HCT116 (cell line): ENCODE measurements around the gene NBAS.
A peak's percentile ranks its signal among the peaks of the same experiment; 100 is the strongest.

Experiments used
- POLR2A ChIP-seq: IDR thresholded peaks from 2 replicates; pipeline ENCODE4 v1.7.0; 2011; ENCODE audit warnings: borderline replicate concordance; ENCODE audit not compliant: insufficient read depth, insufficient read length; ENCODE audit errors: extremely low read depth
- TF ChIP-seq, protein P1 (sequence below), 3 experiments: fragments of 200-600 bp in 1 of 3; sonication (generic) in 1 of 3; IDR thresholded peaks in 2 of 3; conservative IDR thresholded peaks in 1 of 3; 2 replicates each; pipeline ENCODE4 v1.5.1; 2012 to 2017; ENCODE audit warnings: low read depth in 2 of 3, low read length in 2 of 3, antibody characterized with exemption in 1 of 3, borderline replicate concordance in 1 of 3, control low read depth in 1 of 3, mild to moderate bottlenecking in 1 of 3, mixed read lengths in 1 of 3, mixed run types in 1 of 3, moderate library complexity in 1 of 3; ENCODE audit not compliant: insufficient read depth in 1 of 3

- TF ChIP-seq POLR2A, result peak; percentile 32
- TF ChIP-seq, protein P1, sequence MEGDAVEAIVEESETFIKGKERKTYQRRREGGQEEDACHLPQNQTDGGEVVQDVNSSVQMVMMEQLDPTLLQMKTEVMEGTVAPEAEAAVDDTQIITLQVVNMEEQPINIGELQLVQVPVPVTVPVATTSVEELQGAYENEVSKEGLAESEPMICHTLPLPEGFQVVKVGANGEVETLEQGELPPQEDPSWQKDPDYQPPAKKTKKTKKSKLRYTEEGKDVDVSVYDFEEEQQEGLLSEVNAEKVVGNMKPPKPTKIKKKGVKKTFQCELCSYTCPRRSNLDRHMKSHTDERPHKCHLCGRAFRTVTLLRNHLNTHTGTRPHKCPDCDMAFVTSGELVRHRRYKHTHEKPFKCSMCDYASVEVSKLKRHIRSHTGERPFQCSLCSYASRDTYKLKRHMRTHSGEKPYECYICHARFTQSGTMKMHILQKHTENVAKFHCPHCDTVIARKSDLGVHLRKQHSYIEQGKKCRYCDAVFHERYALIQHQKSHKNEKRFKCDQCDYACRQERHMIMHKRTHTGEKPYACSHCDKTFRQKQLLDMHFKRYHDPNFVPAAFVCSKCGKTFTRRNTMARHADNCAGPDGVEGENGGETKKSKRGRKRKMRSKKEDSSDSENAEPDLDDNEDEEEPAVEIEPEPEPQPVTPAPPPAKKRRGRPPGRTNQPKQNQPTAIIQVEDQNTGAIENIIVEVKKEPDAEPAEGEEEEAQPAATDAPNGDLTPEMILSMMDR (IDR thresholded peaks at IDR 0.05 in 2 of 3, conservative IDR thresholded peaks at IDR 0.05 in 1 of 3; ENCODE audit: borderline replicate concordance in 1 of 3, insufficient read depth in 1 of 3, low read depth in 2 of 3, low read length in 2 of 3), result no peak
Observed at GRCh38 chr2:15560988-15561573, at the start of gene NBAS.
